ENCODE data around the gene RBP5. TPM values are rescaled to one million over a fixed set of nuclear protein-coding genes. Genes with fewer than 3 reads are reported as not detected.
"Not testable (repeated sequence)": the region's sequence is repeated elsewhere in the genome, so short reads cannot be mapped to it uniquely, and the experiment has no call there.

Gene RBP5
- total RNA-seq, 2 donors from 2014 or later, result 19.3 to 31.2 TPM

DNA sequence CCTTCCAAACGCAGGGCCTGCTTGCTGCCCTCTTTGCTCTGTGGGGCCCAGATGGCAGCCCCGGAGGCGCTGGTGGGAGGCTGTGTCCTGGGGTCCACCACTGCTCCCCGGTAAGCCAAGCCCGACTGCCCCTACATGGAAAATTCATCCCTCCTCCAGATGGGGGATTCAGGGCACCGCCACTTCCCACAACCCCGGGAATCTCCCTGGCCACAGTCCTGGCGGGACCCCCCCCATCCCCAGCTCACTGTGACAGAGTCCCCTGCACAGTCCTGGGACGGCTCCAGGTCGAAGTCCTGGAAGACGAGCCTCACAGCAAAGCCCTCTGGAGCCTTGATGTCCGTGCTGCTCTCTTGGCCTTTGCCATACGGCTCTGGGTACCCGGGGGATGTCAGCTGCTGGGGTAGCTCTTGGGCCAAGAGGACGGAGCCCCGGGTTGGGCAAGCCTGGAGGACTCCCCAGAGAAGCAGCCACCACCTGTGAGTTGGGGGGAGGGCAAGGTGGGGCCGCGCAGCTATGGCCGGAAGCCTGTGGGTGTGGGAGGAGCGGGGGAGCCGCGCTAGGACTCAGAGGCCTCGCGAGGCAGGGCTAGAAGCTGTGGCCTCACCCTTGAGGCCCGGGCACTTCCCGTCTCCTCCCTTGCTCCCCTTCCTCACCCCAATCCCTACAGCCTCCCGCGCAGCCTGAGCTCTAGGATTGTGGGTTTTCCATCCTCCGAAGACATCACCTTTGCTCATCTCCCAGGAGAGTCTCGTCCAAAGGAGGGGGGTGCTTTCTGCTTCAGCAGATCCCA is 20.5 kb downstream of the RBP5 start:
- Mint-ChIP-seq H3K27ac (peak overlapping the region; percentile 97), H3K27me3 (ENCODE audit: insufficient read depth) (peaks cover 25% of the 10 kb centered on the region), H3K4me3 (peak overlapping the region; percentile 85), H3K9me3 (peaks cover 19% of the 10 kb centered on the region), H3K36me3 (ENCODE audit: low read depth) (peaks cover 31% of the 10 kb centered on the region), H3K4me1 (peaks cover 15% of the 10 kb centered on the region)
- DNase-seq, result peak; percentile 90
- peak overlapping the region; percentile 51 for H3K9ac ChIP-seq (ENCODE audit: extremely low read depth, low read length, poor library complexity, severe bottlenecking)
- 31 to 51% methylated on average over 10 to 30 of the region's 30 CpGs for WGBS, 2 experiments (ENCODE audit: insufficient coverage in 1 of 2, insufficient read length in 1 of 2)
- peaks cover 23% of the 10 kb centered on the region for H3K27me3 ChIP-seq (ENCODE audit: control insufficient read depth, insufficient read depth, low read length, poor library complexity, severe bottlenecking)
- peak overlapping the region; percentile 37 for H3K27ac ChIP-seq (ENCODE audit: low read depth, low read length)
- peak overlapping the region; percentile 80 for H3K4me3 ChIP-seq (ENCODE audit: low read length)
- no peaks in the 10 kb centered on the region for H3K4me1 ChIP-seq (ENCODE audit: control insufficient read depth, insufficient read depth, low read length)
- TF ChIP-seq, protein P1, sequence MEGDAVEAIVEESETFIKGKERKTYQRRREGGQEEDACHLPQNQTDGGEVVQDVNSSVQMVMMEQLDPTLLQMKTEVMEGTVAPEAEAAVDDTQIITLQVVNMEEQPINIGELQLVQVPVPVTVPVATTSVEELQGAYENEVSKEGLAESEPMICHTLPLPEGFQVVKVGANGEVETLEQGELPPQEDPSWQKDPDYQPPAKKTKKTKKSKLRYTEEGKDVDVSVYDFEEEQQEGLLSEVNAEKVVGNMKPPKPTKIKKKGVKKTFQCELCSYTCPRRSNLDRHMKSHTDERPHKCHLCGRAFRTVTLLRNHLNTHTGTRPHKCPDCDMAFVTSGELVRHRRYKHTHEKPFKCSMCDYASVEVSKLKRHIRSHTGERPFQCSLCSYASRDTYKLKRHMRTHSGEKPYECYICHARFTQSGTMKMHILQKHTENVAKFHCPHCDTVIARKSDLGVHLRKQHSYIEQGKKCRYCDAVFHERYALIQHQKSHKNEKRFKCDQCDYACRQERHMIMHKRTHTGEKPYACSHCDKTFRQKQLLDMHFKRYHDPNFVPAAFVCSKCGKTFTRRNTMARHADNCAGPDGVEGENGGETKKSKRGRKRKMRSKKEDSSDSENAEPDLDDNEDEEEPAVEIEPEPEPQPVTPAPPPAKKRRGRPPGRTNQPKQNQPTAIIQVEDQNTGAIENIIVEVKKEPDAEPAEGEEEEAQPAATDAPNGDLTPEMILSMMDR (conservative IDR thresholded peaks at IDR 0.05), result no peak
- no peaks in the 10 kb centered on the region for H3K36me3 ChIP-seq (ENCODE audit: control insufficient read depth, insufficient read depth, low read length)
- H3K9me3 ChIP-seq (ENCODE audit: control insufficient read depth, low read length), result peaks cover 12% of the 10 kb centered on the region

DNA sequence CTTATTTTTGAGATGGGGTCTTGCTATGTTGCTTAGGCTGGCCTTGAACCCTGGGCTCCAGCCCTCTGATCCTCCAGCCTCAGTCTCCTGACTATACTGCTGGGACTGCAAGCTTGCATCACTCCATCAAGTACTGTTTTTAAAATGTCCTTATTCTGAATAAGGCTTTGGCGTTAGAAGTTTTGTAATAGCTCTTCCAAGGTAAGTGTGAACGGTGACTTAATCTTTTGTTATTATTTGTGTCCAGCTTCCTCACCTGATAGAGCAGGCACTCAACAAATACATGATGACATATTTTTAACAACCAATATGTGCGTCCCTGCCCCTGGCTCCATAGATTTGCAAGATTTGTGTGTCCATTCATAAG is 21.1 kb downstream of the RBP5 start:
- Histone ChIP-seq H3K4me3 (ENCODE audit: low read length) (peak overlapping the region; percentile 80), H3K4me1 (ENCODE audit: control insufficient read depth, insufficient read depth, low read length) (no peaks in the 10 kb centered on the region), H3K27ac (ENCODE audit: low read depth, low read length) (peak overlapping the region; percentile 8), H3K27me3 (ENCODE audit: control insufficient read depth, insufficient read depth, low read length, poor library complexity, severe bottlenecking) (peaks cover 23% of the 10 kb centered on the region), H3K9ac (ENCODE audit: extremely low read depth, low read length, poor library complexity, severe bottlenecking) (no peak overlapping the region), H3K36me3 (ENCODE audit: control insufficient read depth, insufficient read depth, low read length) (no peaks in the 10 kb centered on the region), H3K9me3 (ENCODE audit: control insufficient read depth, low read length) (peaks cover 12% of the 10 kb centered on the region)
- peaks cover 25% of the 10 kb centered on the region for H3K27me3 Mint-ChIP-seq (ENCODE audit: insufficient read depth)
- H3K27ac Mint-ChIP-seq, result peak overlapping the region; percentile 97
- no peak for DNase-seq
- peaks cover 31% of the 10 kb centered on the region for H3K36me3 Mint-ChIP-seq (ENCODE audit: low read depth)
- WGBS, 2 experiments (ENCODE audit: insufficient coverage in 1 of 2, insufficient read length in 1 of 2), result 93% methylated on average over 2 to 3 of the region's 3 CpGs
- peaks cover 15% of the 10 kb centered on the region for H3K4me1 Mint-ChIP-seq
- peaks cover 19% of the 10 kb centered on the region for H3K9me3 Mint-ChIP-seq
- TF ChIP-seq, protein P1 (conservative IDR thresholded peaks at IDR 0.05), result no peak
- peak overlapping the region; percentile 85 for H3K4me3 Mint-ChIP-seq

DNA sequence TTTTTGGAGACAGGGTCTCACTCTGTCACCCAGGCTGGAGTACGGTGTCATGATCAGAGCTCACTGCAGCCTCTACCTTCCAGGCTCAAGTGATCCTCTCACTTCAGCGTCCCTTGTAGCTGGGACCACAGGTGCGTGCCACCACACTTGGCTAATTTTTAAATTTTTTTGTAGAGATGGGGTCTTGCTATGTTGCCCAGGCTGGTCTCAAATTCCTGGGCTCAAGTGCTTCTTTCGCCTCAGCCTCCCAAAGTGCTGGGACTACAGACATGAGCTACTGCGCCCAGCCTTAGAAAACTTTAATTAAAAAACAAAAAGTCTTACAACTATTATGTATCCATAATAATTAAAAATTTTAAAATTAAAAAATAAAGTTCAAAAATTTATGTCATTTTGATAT is 21.5 kb downstream of the RBP5 start:
- WGBS, 2 experiments (ENCODE audit: insufficient coverage in 1 of 2, insufficient read length in 1 of 2), result 99 to 100% methylated on average over 1 to 4 of the region's 5 CpGs
- not testable (repeated sequence) for DNase-seq; H3K4me1 ChIP-seq (ENCODE audit: control insufficient read depth, insufficient read depth, low read length); H3K27ac ChIP-seq (ENCODE audit: low read depth, low read length); H3K9ac ChIP-seq (ENCODE audit: extremely low read depth, low read length, poor library complexity, severe bottlenecking); H3K27ac Mint-ChIP-seq; H3K4me3 ChIP-seq (ENCODE audit: low read length); H3K36me3 ChIP-seq (ENCODE audit: control insufficient read depth, insufficient read depth, low read length); H3K4me3 Mint-ChIP-seq
- H3K36me3 Mint-ChIP-seq (ENCODE audit: low read depth), result peaks cover 31% of the 10 kb centered on the region
- H3K4me1 Mint-ChIP-seq, result peaks cover 15% of the 10 kb centered on the region
- Histone ChIP-seq H3K27me3 (ENCODE audit: control insufficient read depth, insufficient read depth, low read length, poor library complexity, severe bottlenecking) (peaks cover 23% of the 10 kb centered on the region), H3K9me3 (ENCODE audit: control insufficient read depth, low read length) (peaks cover 12% of the 10 kb centered on the region)
- peaks cover 19% of the 10 kb centered on the region for H3K9me3 Mint-ChIP-seq
- peaks cover 22% of the 10 kb centered on the region for H3K27me3 Mint-ChIP-seq (ENCODE audit: insufficient read depth)
